ENCODE data around the gene ANKRD53.
"Not testable (repeated sequence)": the region's sequence is repeated elsewhere in the genome, so short reads cannot be mapped to it uniquely, and the experiment has no call there.

The ANKRD53 gene

DNA sequence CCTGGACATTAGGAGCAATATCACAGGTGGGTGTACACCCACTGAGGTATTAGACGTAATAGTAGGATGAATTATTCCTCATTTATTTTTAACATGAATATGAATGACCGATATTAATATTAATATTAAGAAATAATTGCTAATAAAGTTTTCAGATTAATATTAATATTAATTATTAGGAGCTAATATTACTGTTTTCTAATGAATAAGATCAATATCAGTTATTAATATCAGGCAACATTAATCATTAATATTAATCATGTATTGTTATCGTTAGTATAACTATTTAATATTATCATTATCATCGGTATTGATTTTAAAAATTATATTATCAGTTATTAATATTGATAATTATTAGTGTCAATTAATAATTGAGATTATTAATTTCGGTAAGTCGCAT is 41.6 kb downstream of the ANKRD53 start:
- not testable (repeated sequence) for DNase-seq

GRCh38 chr2:71021394-71021793 is 43.0 kb downstream of the ANKRD53 start:
- not testable (repeated sequence) for DNase-seq

GRCh38 chr2:71023553-71024243 is 45.3 kb downstream of the ANKRD53 start:
- DNase-seq = not testable (repeated sequence)
